Gastroesophageal sphincter (tissue), 3 donors: Measurements from ENCODE around the gene NDE1.

Source experiments
- CTCF ChIP-seq, 4 experiments: fragments of 200-600 bp in 2 of 4; fragments of 450-650 bp in 2 of 4; sonication (generic) in 1 of 4; IDR thresholded peaks; one replicate each; pipeline ENCODE4 v1.5.1; 2017 to 2019; ENCODE audit warnings: antibody characterized with exemption in 4 of 4, mild to moderate bottlenecking in 2 of 4, moderate library complexity in 2 of 4
- EP300 ChIP-seq: sonication (generic); formaldehyde crosslinking; IDR thresholded peaks from one replicate; pipeline ENCODE4 v1.6.1; 2017; ENCODE audit warnings: antibody characterized with exemption, mild to moderate bottlenecking

DNA sequence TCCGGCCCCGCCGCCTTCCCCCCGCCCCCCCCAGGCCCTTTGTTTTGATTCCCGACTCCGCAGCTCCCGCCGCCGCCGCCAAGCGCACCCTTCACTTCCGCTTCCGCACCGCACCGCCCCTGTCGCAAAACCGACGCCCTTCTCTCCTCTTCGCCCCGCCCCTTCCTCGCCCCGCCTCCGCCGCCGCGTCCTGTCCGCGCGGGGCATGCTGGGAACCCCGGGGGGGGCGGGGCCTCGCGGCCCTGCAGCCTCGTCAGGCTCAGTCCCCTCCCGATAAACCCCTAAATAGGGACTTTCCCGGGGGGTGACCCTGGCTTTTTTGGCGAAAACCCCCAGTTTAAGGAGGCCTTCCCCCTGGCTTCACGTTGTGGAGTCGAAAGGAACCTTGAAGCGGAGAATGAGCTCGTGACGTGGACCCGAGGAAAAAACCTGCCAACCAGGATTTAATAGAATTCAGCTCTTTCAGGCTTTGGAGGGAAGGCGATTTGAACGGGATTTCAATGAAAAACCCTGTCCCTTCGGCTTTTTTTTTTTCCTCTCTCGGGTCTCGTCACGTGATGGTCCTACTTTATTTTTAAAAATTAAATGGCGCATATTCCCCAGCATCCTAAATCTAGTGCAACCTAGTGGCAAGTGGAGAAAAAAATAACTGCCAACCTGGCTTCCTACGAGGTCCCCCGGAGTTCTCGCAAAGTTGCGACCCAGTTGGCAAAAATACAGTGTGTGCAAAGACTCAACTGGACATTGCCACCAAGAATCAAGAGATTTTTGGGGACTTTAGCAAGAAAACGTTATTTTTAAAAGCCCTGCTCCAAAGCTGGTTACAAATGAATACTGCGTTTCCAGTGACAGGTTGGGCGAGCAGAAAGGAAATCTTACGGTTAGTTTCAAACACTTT is 6.7 kb upstream of the NDE1 start, which contains the start of gene MARF1:
- TF ChIP-seq CTCF (IDR thresholded peaks at IDR 0.05) (peak; percentile 42 to 66 (median 58)), EP300 (no peak)
